ENCODE measurements around the gene TLR4.

GRCh38 chr9:117757561-117758190 is 53.5 kb downstream of the TLR4 start:
- TF ChIP-seq HDGF (IDR thresholded peaks at IDR 0.05; ENCODE audit: borderline replicate concordance) (no peak), SP1 (IDR thresholded peaks at IDR 0.05) (no peak), FOXA1 (IDR thresholded peaks at IDR 0.05) (no peak), PKNOX1 (IDR thresholded peaks at IDR 0.05) (no peak), FOXK2 (IDR thresholded peaks at IDR 0.05) (no peak), L3MBTL2 (conservative IDR thresholded peaks at IDR 0.05) (no peak), ELF4 (IDR thresholded peaks at IDR 0.05) (no peak)
